Large intestine (tissue), 3 donors: ENCODE measurements around the gene ZNF107. TPM values are rescaled to one million over a fixed set of nuclear protein-coding genes. Genes with fewer than 3 reads are reported as not detected.
"Not testable (repeated sequence)": the region's sequence is repeated elsewhere in the genome, so short reads cannot be mapped to it uniquely, and the experiment has no call there.

Source experiments
- DNase-seq, 2 donors: peaks; one replicate each; pipeline versions ENCODE4 v3.0.0 to v3.0.0-alpha.2; 2013
- H3K27ac ChIP-seq: one replicate; pipeline ENCODE4 v1.5.1; 2013; ENCODE audit warnings: low read length
- H3K27me3 ChIP-seq: 2 replicates; pipeline ENCODE4 v1.6.1; 2013; ENCODE audit warnings: low read length; ENCODE audit not compliant: control insufficient read depth, insufficient read depth
- H3K36me3 ChIP-seq: 2 replicates; pipeline ENCODE4 v1.6.1; 2013; ENCODE audit warnings: low read length; ENCODE audit not compliant: control insufficient read depth, insufficient read depth
- H3K4me1 ChIP-seq: one replicate; pipeline ENCODE4 v1.6.1; 2013; ENCODE audit warnings: low read length; ENCODE audit not compliant: control insufficient read depth, insufficient read depth
- H3K4me3 ChIP-seq: one replicate; pipeline ENCODE4 v1.5.1; 2013; ENCODE audit warnings: low read length
- H3K9me3 ChIP-seq: one replicate; pipeline ENCODE4 v1.6.1; 2013; ENCODE audit warnings: mild to moderate bottlenecking, low read depth, low read length, moderate library complexity; ENCODE audit not compliant: control insufficient read depth
- WGBS: methylation state at CpG from one replicate; pipeline ENCODE4 v1.1.5; 2013; ENCODE audit warnings: low lambda C conversion rate; ENCODE audit not compliant: insufficient coverage; 5-methylcytosine and 5-hydroxymethylcytosine counted together
- polyA plus RNA-seq: library from polyadenylated mRNA; unstranded; fragments of 120-200 nt; gene quantifications from one replicate; pipeline ENCODE4 v1.2.1, GENCODE V29; 2013

ZNF107 gene
- polyA plus RNA-seq, 1 donor = 6.1 TPM

GRCh38 chr7:64642875-64643274, 23.1 kb upstream of the ZNF107 start:
- Histone ChIP-seq H3K27ac (no peak overlapping the region), H3K36me3 (no peaks in the 10 kb centered on the region), H3K4me3 (no peak overlapping the region), H3K9me3 (no peaks in the 10 kb centered on the region), H3K27me3 (no peaks in the 10 kb centered on the region), H3K4me1 (no peaks in the 10 kb centered on the region)
- no CpG with 5 or more reads among the region's 2 CpGs for WGBS
- no peak for DNase-seq

GRCh38 chr7:64643566-64643965, 22.4 kb upstream of the ZNF107 start:
- Histone ChIP-seq H3K9me3 (no peaks in the 10 kb centered on the region), H3K27me3 (no peaks in the 10 kb centered on the region), H3K4me1 (no peaks in the 10 kb centered on the region), H3K36me3 (no peaks in the 10 kb centered on the region), H3K4me3 (no peak overlapping the region), H3K27ac (no peak overlapping the region)
- no CpG with 5 or more reads among the region's 1 CpG for WGBS
- DNase-seq = no peak

GRCh38 chr7:64651203-64651602, 14.7 kb upstream of the ZNF107 start:
- Histone ChIP-seq H3K4me3 (no peak overlapping the region), H3K36me3 (no peaks in the 10 kb centered on the region)
- WGBS = no CpG with 5 or more reads among the region's 1 CpG

GRCh38 chr7:64651632-64652165, 14.2 kb upstream of the ZNF107 start:
- WGBS = no CpG with 5 or more reads among the region's 4 CpGs
- H3K9me3 ChIP-seq = no peaks in the 10 kb centered on the region
- H3K27ac ChIP-seq = no peak overlapping the region
- H3K36me3 ChIP-seq = no peaks in the 10 kb centered on the region
- no peak for DNase-seq
- H3K4me3 ChIP-seq = no peak overlapping the region
- no peaks in the 10 kb centered on the region for H3K4me1 ChIP-seq
- no peaks in the 10 kb centered on the region for H3K27me3 ChIP-seq

More at GRCh38 chr7:64651203-64651602, 14.7 kb upstream of the ZNF107 start:
- DNase-seq = no peak
- Histone ChIP-seq H3K27ac (no peak overlapping the region), H3K9me3 (no peaks in the 10 kb centered on the region), H3K27me3 (no peaks in the 10 kb centered on the region), H3K4me1 (no peaks in the 10 kb centered on the region)

- no peak for DNase-seq
- Histone ChIP-seq H3K27ac (no peak overlapping the region), H3K36me3 (no peaks in the 10 kb centered on the region), H3K4me1 (no peaks in the 10 kb centered on the region), H3K9me3 (no peaks in the 10 kb centered on the region), H3K27me3 (no peaks in the 10 kb centered on the region), H3K4me3 (no peak overlapping the region)
- WGBS = no CpG with 5 or more reads among the region's 11 CpGs
Measured at GRCh38 chr7:64653721-64654401, 12.1 kb upstream of the ZNF107 start.

GRCh38 chr7:64654796-64655548, 11.0 kb upstream of the ZNF107 start:
- no peaks in the 10 kb centered on the region for H3K27me3 ChIP-seq
- DNase-seq = no peak
- no CpG with 5 or more reads among the region's 5 CpGs for WGBS

GRCh38 chr7:64655811-64656210, 10.1 kb upstream of the ZNF107 start:
- Histone ChIP-seq H3K9me3 (no peaks in the 10 kb centered on the region), H3K27me3 (no peaks in the 10 kb centered on the region), H3K27ac (no peak overlapping the region), H3K4me3 (no peak overlapping the region), H3K36me3 (no peaks in the 10 kb centered on the region), H3K4me1 (no peaks in the 10 kb centered on the region)
- WGBS = no CpG with 5 or more reads among the region's 2 CpGs
- no peak for DNase-seq

More at GRCh38 chr7:64654796-64655548, 11.0 kb upstream of the ZNF107 start:
- H3K4me1 ChIP-seq = no peaks in the 10 kb centered on the region
- no peak overlapping the region for H3K4me3 ChIP-seq
- H3K36me3 ChIP-seq = no peaks in the 10 kb centered on the region
- H3K27ac ChIP-seq = no peak overlapping the region
- no peaks in the 10 kb centered on the region for H3K9me3 ChIP-seq

- no peak for DNase-seq
Measured at GRCh38 chr7:64656489-64656888, 9.4 kb upstream of the ZNF107 start.

GRCh38 chr7:64662091-64662490, 3.8 kb upstream of the ZNF107 start:
- H3K4me3 ChIP-seq, H3K4me1 ChIP-seq, H3K27ac ChIP-seq, H3K27me3 ChIP-seq, H3K9me3 ChIP-seq, H3K36me3 ChIP-seq, DNase-seq: not testable (repeated sequence)
- WGBS = no CpG with 5 or more reads among the region's 5 CpGs

More at GRCh38 chr7:64656489-64656888, 9.4 kb upstream of the ZNF107 start:
- Histone ChIP-seq H3K4me3 (no peak overlapping the region), H3K27ac (no peak overlapping the region), H3K4me1 (no peaks in the 10 kb centered on the region), H3K27me3 (no peaks in the 10 kb centered on the region), H3K36me3 (no peaks in the 10 kb centered on the region), H3K9me3 (no peaks in the 10 kb centered on the region)
- no CpG with 5 or more reads among the region's 3 CpGs for WGBS

- H3K36me3 ChIP-seq = peaks cover 17% of the 10 kb centered on the region
- H3K4me3 ChIP-seq = peak overlapping the region; percentile 86
- H3K27ac ChIP-seq = peak overlapping the region; percentile 78
- H3K27me3 ChIP-seq = no peaks in the 10 kb centered on the region
- no peaks in the 10 kb centered on the region for H3K9me3 ChIP-seq
- H3K4me1 ChIP-seq = peaks cover 4% of the 10 kb centered on the region
- no peak for DNase-seq
- 17% methylated on average over 2 of the region's 2 CpGs for WGBS
Measured at GRCh38 chr7:64666663-64667050, 724 bp downstream of the ZNF107 start.
